ENCODE results near the gene ETDA. TPM values are rescaled to one million over a fixed set of nuclear protein-coding genes. Genes with fewer than 3 reads are reported as not detected.
"Not testable (repeated sequence)": the region's sequence is repeated elsewhere in the genome, so short reads cannot be mapped to it uniquely, and the experiment has no call there.

ETDA gene
- polyA plus RNA-seq, result not detected
- long read RNA-seq, donor 1, result 0 reads
- long read RNA-seq, donor 2, result 0 reads
- long read RNA-seq, donor 3, result 0 reads
- long read RNA-seq, donor 4, result 0 reads
- long read RNA-seq, donor 5, result 0 reads
- long read RNA-seq, donor 6, result 0 reads
- long read RNA-seq, donor 7, result 0 reads
- long read RNA-seq, donor 8, result 0 reads
- long read RNA-seq, donor 9, result 0 reads
- long read RNA-seq, donor 10, result 0 reads
- long read RNA-seq, donor 11, result 0 reads

- no CpG with 5 or more reads among the region's 1 CpG for WGBS (ENCODE audit: insufficient coverage, low lambda C conversion rate)
- H3K4me3 ChIP-seq (ENCODE audit: low read length), result not testable (repeated sequence)
Observed at GRCh38 chrX:135252011-135252518, at the start of gene ETDA. Gene ETDA, plus strand, starts transcription at chrX:135252061. Its CDS starts 1,216 bp downstream, at chrX:135253277.

GRCh38 chrX:135206427-135206826 is 45.4 kb upstream of the ETDA start:
- H3K4me3 ChIP-seq (ENCODE audit: low read length); DNase-seq; H3K4me1 ChIP-seq (ENCODE audit: control insufficient read depth, insufficient read depth, low read length); H3K27me3 ChIP-seq (ENCODE audit: control insufficient read depth, insufficient read depth, low read length); H3K36me3 ChIP-seq (ENCODE audit: control insufficient read depth, insufficient read depth, low read length); H3K27ac ChIP-seq (ENCODE audit: low read length); H3K9me3 ChIP-seq (ENCODE audit: control insufficient read depth, low read depth, low read length): not testable (repeated sequence)
- no CpG with 5 or more reads among the region's 11 CpGs for WGBS (ENCODE audit: insufficient coverage, low lambda C conversion rate)

More at GRCh38 chrX:135252011-135252518, at the start of gene ETDA:
- H3K4me1 ChIP-seq (ENCODE audit: control insufficient read depth, insufficient read depth, low read length); H3K27me3 ChIP-seq (ENCODE audit: control insufficient read depth, insufficient read depth, low read length); DNase-seq; H3K27ac ChIP-seq (ENCODE audit: low read length); H3K36me3 ChIP-seq (ENCODE audit: control insufficient read depth, insufficient read depth, low read length); H3K9me3 ChIP-seq (ENCODE audit: control insufficient read depth, low read depth, low read length): not testable (repeated sequence)

DNA sequence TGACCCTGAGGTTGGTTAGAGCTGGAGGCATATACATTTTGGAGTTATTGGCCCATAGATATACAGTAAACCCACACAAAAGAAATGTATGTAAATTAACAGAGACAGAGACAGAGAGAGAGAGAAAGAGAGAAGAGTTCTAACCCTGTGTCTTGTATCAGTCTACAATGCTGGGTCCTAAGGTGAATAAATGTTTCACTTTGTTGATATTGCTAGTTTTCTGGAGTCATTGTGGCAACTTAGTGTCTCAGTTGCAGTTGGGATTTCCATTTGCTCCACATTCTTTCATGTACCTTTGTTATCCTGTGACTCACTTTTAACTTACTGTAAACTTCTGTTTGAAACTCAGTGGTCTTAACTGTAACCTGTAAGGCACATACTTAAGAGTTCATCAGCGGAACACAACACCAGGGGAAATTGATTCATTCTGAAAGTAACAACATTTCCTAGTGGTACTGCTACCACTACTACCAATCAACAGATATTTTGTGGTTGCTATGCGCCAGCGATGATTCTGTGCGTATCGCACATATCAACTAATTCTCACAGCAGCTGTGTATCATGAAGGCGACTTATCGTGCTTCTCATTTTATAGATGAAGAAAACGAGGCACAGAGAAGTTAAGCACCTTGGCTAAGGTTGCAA is 38.5 kb upstream of the ETDA start:
- Histone ChIP-seq H3K4me3 (ENCODE audit: low read length) (no peak overlapping the region), H3K27ac (ENCODE audit: low read length) (no peak overlapping the region), H3K4me1 (ENCODE audit: control insufficient read depth, insufficient read depth, low read length) (no peaks in the 10 kb centered on the region), H3K27me3 (ENCODE audit: control insufficient read depth, insufficient read depth, low read length) (no peaks in the 10 kb centered on the region), H3K9me3 (ENCODE audit: control insufficient read depth, low read depth, low read length) (no peaks in the 10 kb centered on the region), H3K36me3 (ENCODE audit: control insufficient read depth, insufficient read depth, low read length) (no peaks in the 10 kb centered on the region)
- WGBS (ENCODE audit: insufficient coverage, low lambda C conversion rate), result no CpG with 5 or more reads among the region's 8 CpGs
- no peak for DNase-seq

DNA sequence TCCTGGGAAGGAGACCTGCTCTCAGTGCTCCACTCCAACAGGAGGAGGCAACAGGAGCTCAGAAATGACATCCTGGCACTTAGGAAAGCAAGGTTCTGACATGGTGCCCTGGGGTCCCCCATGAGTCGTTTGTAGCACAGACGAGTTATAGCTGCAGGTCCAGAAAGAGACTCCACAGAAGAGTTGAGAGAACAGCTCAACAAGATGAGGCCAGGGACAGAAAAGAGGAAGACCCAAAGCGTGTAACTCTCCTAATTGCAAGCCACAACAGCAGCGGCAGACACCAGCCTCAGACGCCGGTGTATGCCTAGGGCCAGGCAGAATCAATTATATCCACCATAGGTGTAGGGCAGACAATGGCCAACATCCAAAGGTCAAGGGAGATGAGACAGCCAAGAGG is 5.9 kb upstream of the ETDA start:
- H3K9me3 ChIP-seq (ENCODE audit: control insufficient read depth, low read depth, low read length); H3K4me1 ChIP-seq (ENCODE audit: control insufficient read depth, insufficient read depth, low read length); H3K4me3 ChIP-seq (ENCODE audit: low read length); DNase-seq; H3K27ac ChIP-seq (ENCODE audit: low read length); H3K27me3 ChIP-seq (ENCODE audit: control insufficient read depth, insufficient read depth, low read length); H3K36me3 ChIP-seq (ENCODE audit: control insufficient read depth, insufficient read depth, low read length): not testable (repeated sequence)
- no CpG with 5 or more reads among the region's 6 CpGs for WGBS (ENCODE audit: insufficient coverage, low lambda C conversion rate)

DNA sequence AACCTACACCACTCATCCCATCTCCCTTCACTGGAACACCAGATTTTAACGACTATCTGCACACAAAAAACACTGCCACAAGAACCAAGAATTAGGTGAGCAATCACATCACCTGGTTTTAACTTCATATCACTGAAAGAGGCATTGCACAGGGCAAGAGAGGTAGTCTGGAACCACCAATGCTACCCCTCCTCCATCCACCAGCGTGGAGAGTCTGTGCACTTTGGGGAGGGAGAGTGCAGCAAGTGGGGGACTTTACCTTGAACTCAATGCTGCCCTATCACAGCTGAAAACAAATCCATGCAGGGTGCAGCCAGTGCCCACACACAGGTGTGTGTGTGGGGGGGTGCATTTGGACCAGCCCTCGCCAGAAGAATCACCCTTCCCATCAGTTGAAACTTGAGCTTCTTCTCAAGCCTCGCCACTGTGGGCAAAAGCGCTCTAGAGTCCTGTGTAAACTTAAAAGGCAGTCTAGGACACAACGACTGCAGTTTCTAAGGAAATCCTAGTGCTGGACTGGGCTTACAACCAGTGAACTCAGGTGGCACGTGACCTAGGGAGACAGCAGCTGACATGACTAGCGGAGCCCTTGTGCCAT is 4.3 kb downstream of the ETDA start:
- not testable (repeated sequence) for H3K27ac ChIP-seq (ENCODE audit: low read length); H3K4me1 ChIP-seq (ENCODE audit: control insufficient read depth, insufficient read depth, low read length); H3K4me3 ChIP-seq (ENCODE audit: low read length); H3K9me3 ChIP-seq (ENCODE audit: control insufficient read depth, low read depth, low read length); DNase-seq; H3K36me3 ChIP-seq (ENCODE audit: control insufficient read depth, insufficient read depth, low read length); H3K27me3 ChIP-seq (ENCODE audit: control insufficient read depth, insufficient read depth, low read length)
- WGBS (ENCODE audit: insufficient coverage, low lambda C conversion rate), result no CpG with 5 or more reads among the region's 8 CpGs

DNA sequence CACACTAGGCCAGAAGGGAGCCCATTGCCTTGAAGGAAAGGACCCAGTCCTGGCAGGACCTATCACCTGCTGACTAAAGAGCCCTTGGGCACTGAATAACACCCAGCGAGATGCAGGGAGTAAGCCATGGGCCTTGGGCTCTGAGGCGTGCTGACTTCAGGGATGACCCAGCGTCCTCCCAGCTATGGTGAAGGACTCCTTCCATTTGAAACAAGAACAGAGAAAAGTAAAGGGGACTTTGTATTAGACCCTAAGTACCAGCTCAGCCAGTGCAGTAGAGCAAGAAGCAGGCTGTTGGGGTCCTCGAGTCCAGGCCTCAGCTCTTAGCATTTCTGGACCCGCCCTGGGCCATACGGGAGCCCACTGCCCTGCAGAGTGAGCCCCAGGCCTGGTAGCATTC is 5.1 kb downstream of the ETDA start:
- H3K27me3 ChIP-seq (ENCODE audit: control insufficient read depth, insufficient read depth, low read length), result no peaks in the 10 kb centered on the region
- H3K4me3 ChIP-seq (ENCODE audit: low read length), result no peak overlapping the region
- H3K4me1 ChIP-seq (ENCODE audit: control insufficient read depth, insufficient read depth, low read length), result no peaks in the 10 kb centered on the region
- H3K27ac ChIP-seq (ENCODE audit: low read length), result no peak overlapping the region
- WGBS (ENCODE audit: insufficient coverage, low lambda C conversion rate), result no CpG with 5 or more reads among the region's 6 CpGs
- DNase-seq, result no peak
- H3K36me3 ChIP-seq (ENCODE audit: control insufficient read depth, insufficient read depth, low read length), result no peaks in the 10 kb centered on the region
- H3K9me3 ChIP-seq (ENCODE audit: control insufficient read depth, low read depth, low read length), result no peaks in the 10 kb centered on the region

DNA sequence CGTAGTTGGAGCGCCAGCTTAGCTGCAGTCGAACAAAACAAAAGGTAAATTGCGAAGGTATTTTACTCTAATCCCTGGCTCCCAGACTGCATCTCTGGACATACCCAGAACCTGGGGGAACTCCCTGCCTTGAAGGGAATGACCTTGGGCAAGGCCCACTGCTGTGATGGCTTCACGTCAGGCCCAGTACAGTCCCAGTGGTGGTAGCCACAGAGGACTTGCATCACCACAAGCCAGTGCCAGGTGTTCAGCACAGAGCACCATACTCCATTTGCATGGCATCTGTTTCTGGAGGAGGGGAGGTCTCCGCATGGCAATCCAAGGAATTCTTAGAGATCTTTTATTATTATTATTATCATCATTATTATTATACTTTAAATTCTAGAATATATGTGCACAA is 5.6 kb downstream of the ETDA start:
- Histone ChIP-seq H3K36me3 (ENCODE audit: control insufficient read depth, insufficient read depth, low read length) (no peaks in the 10 kb centered on the region), H3K9me3 (ENCODE audit: control insufficient read depth, low read depth, low read length) (no peaks in the 10 kb centered on the region), H3K27me3 (ENCODE audit: control insufficient read depth, insufficient read depth, low read length) (no peaks in the 10 kb centered on the region), H3K4me3 (ENCODE audit: low read length) (no peak overlapping the region), H3K4me1 (ENCODE audit: control insufficient read depth, insufficient read depth, low read length) (no peaks in the 10 kb centered on the region), H3K27ac (ENCODE audit: low read length) (no peak overlapping the region)
- WGBS (ENCODE audit: insufficient coverage, low lambda C conversion rate), result no CpG with 5 or more reads among the region's 6 CpGs
- no peak for DNase-seq

- H3K36me3 ChIP-seq (ENCODE audit: control insufficient read depth, insufficient read depth, low read length); H3K27ac ChIP-seq (ENCODE audit: low read length); H3K27me3 ChIP-seq (ENCODE audit: control insufficient read depth, insufficient read depth, low read length); H3K9me3 ChIP-seq (ENCODE audit: control insufficient read depth, low read depth, low read length); DNase-seq; H3K4me3 ChIP-seq (ENCODE audit: low read length); H3K4me1 ChIP-seq (ENCODE audit: control insufficient read depth, insufficient read depth, low read length): not testable (repeated sequence)
- WGBS (ENCODE audit: insufficient coverage, low lambda C conversion rate), result no CpG with 5 or more reads among the region's 2 CpGs
Observed at GRCh38 chrX:135260976-135261375, 9.1 kb downstream of the ETDA start.

DNA sequence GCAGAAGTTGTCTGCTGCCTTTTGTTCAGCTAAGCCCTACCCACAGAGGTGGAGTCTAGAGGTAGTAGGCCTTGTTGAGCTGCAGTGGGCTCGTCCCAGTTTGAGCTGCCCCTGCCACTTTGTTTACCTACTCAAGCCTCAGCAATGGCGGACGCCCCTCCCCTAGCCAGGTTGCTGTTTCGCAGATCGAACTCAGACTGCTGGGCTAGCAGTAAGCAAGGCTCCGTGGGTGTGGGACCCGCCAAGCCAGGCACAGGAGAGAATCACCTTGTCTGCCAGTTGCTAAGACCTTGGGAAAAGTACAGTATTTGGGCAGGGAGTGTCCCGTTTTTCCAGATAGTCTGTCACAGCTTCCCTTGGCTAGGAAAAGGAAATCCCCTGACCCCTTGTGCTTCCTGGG is 11.5 kb downstream of the ETDA start:
- H3K4me1 ChIP-seq (ENCODE audit: control insufficient read depth, insufficient read depth, low read length); H3K4me3 ChIP-seq (ENCODE audit: low read length); H3K27ac ChIP-seq (ENCODE audit: low read length); H3K9me3 ChIP-seq (ENCODE audit: control insufficient read depth, low read depth, low read length); H3K27me3 ChIP-seq (ENCODE audit: control insufficient read depth, insufficient read depth, low read length); H3K36me3 ChIP-seq (ENCODE audit: control insufficient read depth, insufficient read depth, low read length); DNase-seq: not testable (repeated sequence)
- WGBS (ENCODE audit: insufficient coverage, low lambda C conversion rate), result no CpG with 5 or more reads among the region's 8 CpGs

- Histone ChIP-seq H3K4me1 (ENCODE audit: control insufficient read depth, insufficient read depth, low read length) (no peaks in the 10 kb centered on the region), H3K27me3 (ENCODE audit: control insufficient read depth, insufficient read depth, low read length) (no peaks in the 10 kb centered on the region), H3K27ac (ENCODE audit: low read length) (no peak overlapping the region), H3K4me3 (ENCODE audit: low read length) (no peak overlapping the region), H3K9me3 (ENCODE audit: control insufficient read depth, low read depth, low read length) (no peaks in the 10 kb centered on the region), H3K36me3 (ENCODE audit: control insufficient read depth, insufficient read depth, low read length) (no peaks in the 10 kb centered on the region)
- WGBS (ENCODE audit: insufficient coverage, low lambda C conversion rate), result no CpG with 5 or more reads among the region's 4 CpGs
- DNase-seq, result no peak
Observed at GRCh38 chrX:135264206-135264605, 12.3 kb downstream of the ETDA start.
